HepG2 (cell line): ENCODE data around the gene ADGRD1. TPM values are rescaled to one million over a fixed set of nuclear protein-coding genes. Genes with fewer than 3 reads are reported as not detected.

Source experiments
- ATAC-seq: fragments of 200-7000 bp; cut with Tn5 transposase; 3 replicates; pipeline ENCODE4 v1.9.1; 2020; ENCODE audit warnings: mild to moderate bottlenecking, moderate library complexity
- BruUV-seq: library from RNA; stranded (reverse); fragments of 400-500 nt; replicated peaks from 2 replicates; lab custom pipeline; 2021; lab: Mats Ljungman, UMichigan
- CTCF ChIA-PET: fragments of 300-600 bp; formaldehyde crosslinking; extraction: SDS; loops from one replicate; lab custom pipeline; 2021; ENCODE audit warnings: low total read pairs, inconsistent platforms, low intra/inter-chr PET ratio; lab: Yijun Ruan, JAX
- POLR2A ChIA-PET: fragments of 350-600 bp; sonication (Branson Sonifier 250); formaldehyde crosslinking; loops from one replicate; lab custom pipeline; 2020; ENCODE audit warnings: antibody characterized with exemption, inconsistent platforms; lab: Yijun Ruan, JAX
- DNase-seq: peaks from one replicate; pipeline ENCODE4 v3.0.0-alpha.2; 2015; ENCODE audit warnings: low spot score
- FAIRE-seq: peaks from 3 replicates; lab custom pipeline; 2011; peaks lifted over from hg19 to GRCh38; lab: Jason Lieb, UNC
- H2AFZ ChIP-seq: one replicate; pipeline ENCODE4 v1.6.1; 2011; ENCODE audit warnings: low read length, inconsistent platforms
- H3K27ac ChIP-seq: fragments of 300-600 bp; 3 replicates; pipeline ENCODE4 v1.8.0; 2011; ENCODE audit warnings: mixed run types, mild to moderate bottlenecking, mixed read lengths, low read length, inconsistent platforms; ENCODE audit not compliant: insufficient read depth; ENCODE audit errors: extremely low read length
- H3K27me3 ChIP-seq, 2 experiments: fragments of 200-600 bp in 1 of 2; 2 replicates in 1 of 2; 3 replicates in 1 of 2; pipeline versions ENCODE4 v1.6.0 to v1.8.0; 2011; ENCODE audit warnings: low read length in 2 of 2, mild to moderate bottlenecking in 2 of 2, moderate library complexity in 2 of 2, inconsistent platforms in 1 of 2; ENCODE audit not compliant: insufficient read depth in 2 of 2, control insufficient read depth in 1 of 2
- H3K36me3 ChIP-seq, 2 experiments: fragments of 200-600 bp in 1 of 2; replicated peaks in 1 of 2; 2 replicates in 1 of 2; 3 replicates in 1 of 2; pipeline versions ENCODE4 v1.5.1 to v1.8.0; 2011; ENCODE audit warnings: low read length in 2 of 2, inconsistent platforms in 1 of 2; ENCODE audit not compliant: insufficient read depth in 2 of 2, control insufficient read depth in 1 of 2
- H3K4me1 ChIP-seq: 2 replicates; pipeline ENCODE4 v1.5.1; 2012; ENCODE audit warnings: low read length, inconsistent platforms; ENCODE audit not compliant: insufficient read depth
- H3K4me2 ChIP-seq: 2 replicates; pipeline ENCODE4 v1.6.0; 2011; ENCODE audit warnings: low read depth, low read length, inconsistent platforms
- H3K4me3 ChIP-seq, 3 experiments: fragments of 200-600 bp in 1 of 3; sonication (generic), shearing (Covaris generic) in 1 of 3; replicated peaks in 1 of 3; 2 replicates each; pipeline ENCODE4 v1.5.1; 2011 to 2016; ENCODE audit warnings: low read length in 3 of 3, inconsistent platforms in 2 of 3, low read depth in 2 of 3, mild to moderate bottlenecking in 2 of 3, control low read depth in 1 of 3, mixed read lengths in 1 of 3; ENCODE audit not compliant: insufficient read depth in 1 of 3
- H3K79me2 ChIP-seq: one replicate; pipeline ENCODE4 v1.6.1; 2011; ENCODE audit warnings: low read length, inconsistent platforms; ENCODE audit not compliant: insufficient read depth
- H3K9ac ChIP-seq: 2 replicates; pipeline ENCODE4 v1.6.0; 2011; ENCODE audit warnings: mild to moderate bottlenecking, low read depth, low read length, inconsistent platforms; ENCODE audit not compliant: insufficient read depth
- H3K9me3 ChIP-seq: 2 replicates; pipeline ENCODE4 v1.5.1; 2012; ENCODE audit warnings: mild to moderate bottlenecking, low read length
- H4K20me1 ChIP-seq: 2 replicates; pipeline ENCODE4 v1.6.0; 2011; ENCODE audit warnings: inconsistent platforms, mild to moderate bottlenecking, low read length, moderate library complexity; ENCODE audit not compliant: insufficient read depth
- ZNF790 ChIP-seq: sonication (generic); formaldehyde crosslinking; IDR thresholded peaks from 2 replicates; pipeline ENCODE4 v1.8.0; 2022; ENCODE audit warnings: missing genetic modification reagents, mild to moderate bottlenecking, borderline replicate concordance
- WGBS: methylation state at CpG from one replicate; pipeline ENCODE4 v1.1.6; 2017; ENCODE audit warnings: low lambda C conversion rate; 5-methylcytosine and 5-hydroxymethylcytosine counted together
- in situ Hi-C: cut with HindIII; loops from 2 replicates; pipeline ENCODE4 v1.10.0; 2017; ENCODE audit warnings: low pct_unique_long_range_greater_than_20kb; ENCODE audit not compliant: extremely low pct_ligation_motif_present
- intact Hi-C: fragments of 100-400 bp; cut with micrococcal nuclease; formaldehyde crosslinking; loops from one replicate; pipeline ENCODE4 v1.10.0; 2022; ENCODE audit not compliant: unreplicated experiment
- polyA plus RNA-seq, 8 experiments: library from polyadenylated mRNA; depleted of rRNA in 3 of 8; stranded (reverse) in 7 of 8; unstranded in 1 of 8; fragments of >200 nt; fragmentation: Illumina TruSeq in 4 of 8; extraction: Trizol in 4 of 8; gene quantifications; 2 replicates each; pipeline versions ENCODE4 v1.2.1 to v1.2.3, GENCODE V29; 2011 to 2016; ENCODE audit warnings: low read depth in 4 of 8, missing spikeins in 1 of 8, mixed read lengths in 1 of 8; ENCODE audit not compliant: insufficient read depth in 1 of 8
- total RNA-seq, 5 experiments: library from RNA; depleted of rRNA; stranded (reverse); fragments of >200 nt; fragmentation: Illumina TruSeq; extraction: Trizol; gene quantifications; 2 replicates each; pipeline ENCODE4 v1.2.3, GENCODE V29; 2016; ENCODE audit warnings: low read depth in 1 of 5
- TF ChIP-seq, protein P1 (sequence below): sonication (generic); formaldehyde crosslinking; IDR thresholded peaks from 2 replicates; pipeline ENCODE4 v1.5.0; 2020; ENCODE audit warnings: missing genetic modification reagents
- TF ChIP-seq, protein P2 (sequence below): fragments of 450-650 bp; IDR thresholded peaks from 2 replicates; pipeline ENCODE4 v1.6.1; 2017; ENCODE audit warnings: mild to moderate bottlenecking
- TF ChIP-seq, protein P3 (sequence below): sonication (generic); formaldehyde crosslinking; IDR thresholded peaks from 2 replicates; pipeline ENCODE4 v1.9.0; 2021; ENCODE audit warnings: missing genetic modification reagents, borderline replicate concordance

ADGRD1 gene
- total and polyA plus RNA-seq, 2 of the 13 experiments (the other 11 are each of a cell fraction or from before 2014, with no cell fraction given) = 0.46 to 12.4 TPM

DNA sequence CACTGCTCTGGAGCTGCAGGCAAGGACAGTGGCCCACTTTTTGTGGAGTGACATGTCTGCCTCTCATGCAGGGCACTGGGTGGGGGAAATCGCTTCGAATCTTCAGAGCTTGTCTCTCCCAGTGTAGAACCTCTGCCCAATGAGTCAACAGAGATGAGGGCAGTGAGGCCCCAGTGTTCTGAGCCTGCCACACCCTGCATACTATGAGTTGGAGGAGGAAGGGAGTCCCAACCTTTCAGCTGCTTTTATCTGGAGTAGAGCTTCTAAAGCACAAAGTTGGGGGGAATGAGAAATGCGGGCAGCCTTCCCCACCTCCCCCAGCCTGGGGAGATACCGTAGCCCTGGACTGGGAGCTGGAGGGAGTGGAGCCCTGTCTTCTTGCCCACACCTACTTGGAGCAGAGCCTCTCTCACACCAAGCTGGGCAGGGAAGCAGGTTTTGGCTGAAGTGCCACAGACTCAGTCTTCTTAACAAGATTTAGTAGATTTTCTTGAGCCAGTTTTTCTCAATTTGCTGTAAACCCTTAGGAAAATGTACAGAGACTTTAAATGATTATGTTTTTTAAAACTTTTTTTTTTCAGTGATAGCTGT, 159.1 kb downstream of the ADGRD1 start:
- in situ Hi-C loops (loop anchor here (25.0 kb wide), 1 partner anchor 725 kb away; the partner anchor contains the start of gene MMP17), intact Hi-C loops (no loop called here)
- H3K27ac ChIP-seq = no peak overlapping the region
- FAIRE-seq (no peak), ATAC-seq (no peak), DNase-seq (no peak)
- H3K4me2 ChIP-seq = no peak overlapping the region
- no TSS peak for BruUV-seq
- H3K27me3 ChIP-seq = no peaks in the 10 kb centered on the region
- no peak overlapping the region for H2AFZ ChIP-seq
- ChIA-PET POLR2A (no interaction called here), CTCF (no interaction called here)
- no peak overlapping the region for H3K4me3 ChIP-seq
- no peak overlapping the region for H3K9ac ChIP-seq
- no peaks in the 10 kb centered on the region for H4K20me1 ChIP-seq
- H3K36me3 ChIP-seq = no peaks in the 10 kb centered on the region
- 0 out of 2 replicates have a peak, but pooled peaks cover 6% of the 10 kb centered on the region for H3K4me1 ChIP-seq
- no peaks in the 10 kb centered on the region for H3K9me3 ChIP-seq
- no peaks in the 10 kb centered on the region for H3K79me2 ChIP-seq
- WGBS = 53% methylated on average over 3 of the region's 4 CpGs
- TF ChIP-seq ZNF790 (CRISPR knock-in tag) = no peak
- TF ChIP-seq, protein P1, sequence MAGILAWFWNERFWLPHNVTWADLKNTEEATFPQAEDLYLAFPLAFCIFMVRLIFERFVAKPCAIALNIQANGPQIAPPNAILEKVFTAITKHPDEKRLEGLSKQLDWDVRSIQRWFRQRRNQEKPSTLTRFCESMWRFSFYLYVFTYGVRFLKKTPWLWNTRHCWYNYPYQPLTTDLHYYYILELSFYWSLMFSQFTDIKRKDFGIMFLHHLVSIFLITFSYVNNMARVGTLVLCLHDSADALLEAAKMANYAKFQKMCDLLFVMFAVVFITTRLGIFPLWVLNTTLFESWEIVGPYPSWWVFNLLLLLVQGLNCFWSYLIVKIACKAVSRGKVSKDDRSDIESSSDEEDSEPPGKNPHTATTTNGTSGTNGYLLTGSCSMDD (CRISPR knock-in tag) = no peak
- TF ChIP-seq, protein P2, sequence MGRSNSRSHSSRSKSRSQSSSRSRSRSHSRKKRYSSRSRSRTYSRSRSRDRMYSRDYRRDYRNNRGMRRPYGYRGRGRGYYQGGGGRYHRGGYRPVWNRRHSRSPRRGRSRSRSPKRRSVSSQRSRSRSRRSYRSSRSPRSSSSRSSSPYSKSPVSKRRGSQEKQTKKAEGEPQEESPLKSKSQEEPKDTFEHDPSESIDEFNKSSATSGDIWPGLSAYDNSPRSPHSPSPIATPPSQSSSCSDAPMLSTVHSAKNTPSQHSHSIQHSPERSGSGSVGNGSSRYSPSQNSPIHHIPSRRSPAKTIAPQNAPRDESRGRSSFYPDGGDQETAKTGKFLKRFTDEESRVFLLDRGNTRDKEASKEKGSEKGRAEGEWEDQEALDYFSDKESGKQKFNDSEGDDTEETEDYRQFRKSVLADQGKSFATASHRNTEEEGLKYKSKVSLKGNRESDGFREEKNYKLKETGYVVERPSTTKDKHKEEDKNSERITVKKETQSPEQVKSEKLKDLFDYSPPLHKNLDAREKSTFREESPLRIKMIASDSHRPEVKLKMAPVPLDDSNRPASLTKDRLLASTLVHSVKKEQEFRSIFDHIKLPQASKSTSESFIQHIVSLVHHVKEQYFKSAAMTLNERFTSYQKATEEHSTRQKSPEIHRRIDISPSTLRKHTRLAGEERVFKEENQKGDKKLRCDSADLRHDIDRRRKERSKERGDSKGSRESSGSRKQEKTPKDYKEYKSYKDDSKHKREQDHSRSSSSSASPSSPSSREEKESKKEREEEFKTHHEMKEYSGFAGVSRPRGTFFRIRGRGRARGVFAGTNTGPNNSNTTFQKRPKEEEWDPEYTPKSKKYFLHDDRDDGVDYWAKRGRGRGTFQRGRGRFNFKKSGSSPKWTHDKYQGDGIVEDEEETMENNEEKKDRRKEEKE = no peak
- TF ChIP-seq, protein P3, sequence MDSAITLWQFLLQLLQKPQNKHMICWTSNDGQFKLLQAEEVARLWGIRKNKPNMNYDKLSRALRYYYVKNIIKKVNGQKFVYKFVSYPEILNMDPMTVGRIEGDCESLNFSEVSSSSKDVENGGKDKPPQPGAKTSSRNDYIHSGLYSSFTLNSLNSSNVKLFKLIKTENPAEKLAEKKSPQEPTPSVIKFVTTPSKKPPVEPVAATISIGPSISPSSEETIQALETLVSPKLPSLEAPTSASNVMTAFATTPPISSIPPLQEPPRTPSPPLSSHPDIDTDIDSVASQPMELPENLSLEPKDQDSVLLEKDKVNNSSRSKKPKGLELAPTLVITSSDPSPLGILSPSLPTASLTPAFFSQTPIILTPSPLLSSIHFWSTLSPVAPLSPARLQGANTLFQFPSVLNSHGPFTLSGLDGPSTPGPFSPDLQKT (CRISPR knock-in tag) = no peak
- TF ChIP-seq, all 625 proteins: peak for 0
